IPS-20b (cell line): Measurements from ENCODE around the gene STPG2.
"Not testable (repeated sequence)": the region's sequence is repeated elsewhere in the genome, so short reads cannot be mapped to it uniquely, and the experiment has no call there.

Experiments
- H3K27ac ChIP-seq: one replicate; pipeline ENCODE4 v1.5.1; 2013; ENCODE audit warnings: low read length
- H3K27me3 ChIP-seq: 2 replicates; pipeline ENCODE4 v1.6.1; 2013; ENCODE audit warnings: mild to moderate bottlenecking, low read length, inconsistent platforms; ENCODE audit not compliant: insufficient read depth
- H3K36me3 ChIP-seq: 2 replicates; pipeline ENCODE4 v1.6.1; 2013; ENCODE audit warnings: low read depth, mild to moderate bottlenecking, inconsistent platforms, low read length, moderate library complexity; ENCODE audit not compliant: insufficient read depth
- H3K4me1 ChIP-seq: 2 replicates; pipeline ENCODE4 v1.6.1; 2013; ENCODE audit warnings: mild to moderate bottlenecking, control low read depth, inconsistent platforms, low read length, moderate library complexity; ENCODE audit not compliant: insufficient read depth
- H3K4me3 ChIP-seq: 2 replicates; pipeline ENCODE4 v1.5.1; 2013; ENCODE audit warnings: mild to moderate bottlenecking, low read length, inconsistent platforms
- H3K9ac ChIP-seq: 2 replicates; pipeline ENCODE4 v1.6.1; 2013; ENCODE audit warnings: low read depth, mild to moderate bottlenecking, inconsistent platforms, low read length, moderate library complexity
- H3K9me3 ChIP-seq: 2 replicates; pipeline ENCODE4 v1.6.1; 2013; ENCODE audit warnings: mild to moderate bottlenecking, low read depth, low read length, inconsistent platforms; ENCODE audit not compliant: insufficient read depth

Gene STPG2

DNA sequence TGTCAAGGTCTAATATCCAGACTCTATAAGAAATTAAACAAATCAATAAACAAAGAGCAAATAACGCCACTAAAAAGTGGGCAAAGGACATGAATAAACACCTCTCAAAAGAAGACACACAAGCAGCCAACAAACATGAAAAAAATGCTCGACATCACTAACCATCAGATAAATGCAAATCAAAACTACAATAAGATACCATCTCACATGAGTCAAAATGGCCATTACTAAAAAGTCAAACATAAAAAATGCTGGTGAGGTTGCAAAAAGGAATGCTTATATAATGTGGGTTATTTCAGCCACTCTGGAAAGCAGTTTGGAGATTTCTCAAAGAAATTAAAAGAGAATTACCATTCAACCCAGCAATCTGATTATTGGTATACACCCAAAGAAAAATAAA lies 481.1 kb downstream of the STPG2 start:
- no peaks in the 10 kb centered on the region for H3K36me3 ChIP-seq
- no peak overlapping the region for H3K4me3 ChIP-seq
- H3K4me1 ChIP-seq: no peaks in the 10 kb centered on the region
- H3K9ac ChIP-seq: no peak overlapping the region
- no peak overlapping the region for H3K27ac ChIP-seq
- no peaks in the 10 kb centered on the region for H3K27me3 ChIP-seq
- H3K9me3 ChIP-seq: peaks cover 6% of the 10 kb centered on the region

DNA sequence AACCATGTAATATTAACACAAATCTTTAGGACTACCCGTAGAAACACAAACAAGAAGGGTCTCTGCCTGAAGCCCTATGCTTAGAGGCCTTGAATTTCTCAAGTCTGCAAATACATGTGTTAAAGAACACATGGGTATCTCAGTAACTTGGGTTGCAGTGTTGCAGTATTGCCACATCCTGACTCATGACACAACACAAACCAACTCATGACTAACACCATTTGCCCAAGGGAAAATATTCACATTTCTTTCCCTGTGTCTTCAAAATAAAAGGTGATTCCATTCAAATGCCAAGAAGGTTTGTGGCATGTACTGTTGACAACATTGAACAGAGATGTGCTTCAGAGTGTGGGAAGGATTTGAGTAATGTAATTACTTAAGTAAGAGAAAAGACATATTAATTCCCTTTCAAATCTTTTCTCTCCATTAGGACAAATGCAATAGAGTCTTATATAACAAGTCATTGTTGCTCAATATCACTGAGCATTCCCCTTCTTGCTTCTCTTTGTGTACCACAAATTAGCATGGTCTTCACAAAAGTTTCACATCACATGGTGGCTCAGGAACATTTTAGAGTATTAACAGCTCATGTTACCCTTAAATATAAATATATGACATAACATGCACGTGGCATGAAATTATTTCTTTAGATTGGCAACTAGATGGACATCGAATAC lies 487.1 kb downstream of the STPG2 start:
- Histone ChIP-seq H3K9me3 (no peaks in the 10 kb centered on the region), H3K4me3 (no peak overlapping the region), H3K36me3 (no peaks in the 10 kb centered on the region), H3K27me3 (no peaks in the 10 kb centered on the region), H3K4me1 (no peaks in the 10 kb centered on the region), H3K9ac (no peak overlapping the region), H3K27ac (no peak overlapping the region)

GRCh38 chr4:97653701-97654100 lies 489.6 kb downstream of the STPG2 start:
- Histone ChIP-seq H3K36me3 (no peaks in the 10 kb centered on the region), H3K4me3 (no peak overlapping the region), H3K9ac (no peak overlapping the region)

GRCh38 chr4:97646997-97647396 lies 496.3 kb downstream of the STPG2 start:
- Histone ChIP-seq H3K27me3 (no peaks in the 10 kb centered on the region), H3K4me3 (no peak overlapping the region), H3K4me1 (no peaks in the 10 kb centered on the region), H3K9me3 (no peaks in the 10 kb centered on the region), H3K27ac (no peak overlapping the region), H3K9ac (no peak overlapping the region), H3K36me3 (no peaks in the 10 kb centered on the region)

More at GRCh38 chr4:97653701-97654100, 489.6 kb downstream of the STPG2 start:
- Histone ChIP-seq H3K9me3 (no peaks in the 10 kb centered on the region), H3K27me3 (no peaks in the 10 kb centered on the region), H3K4me1 (no peaks in the 10 kb centered on the region), H3K27ac (no peak overlapping the region)

DNA sequence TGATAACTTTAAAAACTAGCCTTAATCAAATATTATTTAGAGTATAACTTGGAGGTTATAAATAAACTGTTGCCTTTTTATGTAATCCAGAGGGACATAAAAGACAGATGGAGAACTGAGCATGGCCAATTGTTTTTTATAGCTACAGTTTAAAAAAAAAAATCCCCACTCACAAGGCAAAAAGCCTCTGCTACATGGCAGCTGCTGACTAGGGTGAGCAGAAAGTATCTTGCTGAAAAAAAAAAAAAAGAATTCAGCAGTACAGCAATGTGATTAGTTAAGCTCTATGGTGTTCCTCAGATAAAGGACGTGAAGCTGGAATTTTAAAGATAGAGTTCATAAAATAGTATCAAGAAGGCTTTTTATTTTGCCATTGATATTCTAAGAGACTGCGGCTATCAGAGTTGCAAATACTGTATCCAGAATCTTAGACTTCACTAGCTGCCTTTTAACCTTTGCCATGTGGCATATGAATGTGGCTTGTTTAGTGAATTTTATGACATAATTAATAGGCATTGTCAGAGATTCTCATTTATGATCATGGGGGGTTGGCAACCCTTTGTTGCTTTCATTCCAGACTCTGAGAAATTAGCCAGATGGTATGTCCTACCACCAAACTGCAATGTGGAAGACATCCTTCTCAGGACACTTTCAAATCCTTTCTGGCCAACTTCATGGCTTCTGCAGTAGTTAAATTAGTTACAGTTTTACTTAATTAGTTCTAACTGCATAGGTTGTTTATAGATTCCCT lies 498.0 kb downstream of the STPG2 start:
- Histone ChIP-seq H3K9me3 (no peaks in the 10 kb centered on the region), H3K36me3 (no peaks in the 10 kb centered on the region), H3K9ac (no peak overlapping the region), H3K4me3 (no peak overlapping the region), H3K27ac (no peak overlapping the region), H3K27me3 (no peaks in the 10 kb centered on the region), H3K4me1 (no peaks in the 10 kb centered on the region)

GRCh38 chr4:97643179-97643578 lies 500.1 kb downstream of the STPG2 start:
- H3K27ac ChIP-seq: no peak overlapping the region
- no peaks in the 10 kb centered on the region for H3K4me1 ChIP-seq
- no peak overlapping the region for H3K4me3 ChIP-seq
- H3K9ac ChIP-seq: no peak overlapping the region
- H3K9me3 ChIP-seq: no peaks in the 10 kb centered on the region
- H3K36me3 ChIP-seq: no peaks in the 10 kb centered on the region
- H3K27me3 ChIP-seq: no peaks in the 10 kb centered on the region

GRCh38 chr4:97639961-97640360 lies 503.3 kb downstream of the STPG2 start:
- H3K9me3 ChIP-seq: no peaks in the 10 kb centered on the region
- no peaks in the 10 kb centered on the region for H3K27me3 ChIP-seq
- no peak overlapping the region for H3K27ac ChIP-seq
- no peaks in the 10 kb centered on the region for H3K36me3 ChIP-seq
- H3K4me1 ChIP-seq: no peaks in the 10 kb centered on the region
- no peak overlapping the region for H3K4me3 ChIP-seq
- H3K9ac ChIP-seq: no peak overlapping the region

DNA sequence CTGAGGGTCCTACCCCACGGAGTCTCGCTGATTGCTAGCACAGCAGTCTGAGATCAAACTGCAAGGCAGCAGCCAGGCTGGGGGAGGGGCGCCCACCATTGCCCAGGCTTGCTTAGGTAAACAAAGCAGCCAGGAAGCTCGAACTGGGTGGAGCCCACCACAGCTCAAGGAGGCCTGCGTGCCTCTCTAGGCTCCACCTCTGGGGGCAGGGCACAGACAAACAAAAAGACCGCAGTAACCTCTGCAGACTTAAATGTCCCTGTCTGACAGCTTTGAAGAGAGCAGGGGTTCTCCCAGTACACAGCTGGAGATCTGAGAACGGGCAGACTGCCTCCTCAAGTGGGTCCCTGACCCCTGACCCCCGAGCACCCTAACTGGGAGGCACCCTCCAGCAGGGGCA lies 509.4 kb downstream of the STPG2 start:
- not testable (repeated sequence) for H3K27ac ChIP-seq, H3K27me3 ChIP-seq, H3K36me3 ChIP-seq, H3K4me1 ChIP-seq, H3K9ac ChIP-seq, H3K4me3 ChIP-seq, H3K9me3 ChIP-seq

DNA sequence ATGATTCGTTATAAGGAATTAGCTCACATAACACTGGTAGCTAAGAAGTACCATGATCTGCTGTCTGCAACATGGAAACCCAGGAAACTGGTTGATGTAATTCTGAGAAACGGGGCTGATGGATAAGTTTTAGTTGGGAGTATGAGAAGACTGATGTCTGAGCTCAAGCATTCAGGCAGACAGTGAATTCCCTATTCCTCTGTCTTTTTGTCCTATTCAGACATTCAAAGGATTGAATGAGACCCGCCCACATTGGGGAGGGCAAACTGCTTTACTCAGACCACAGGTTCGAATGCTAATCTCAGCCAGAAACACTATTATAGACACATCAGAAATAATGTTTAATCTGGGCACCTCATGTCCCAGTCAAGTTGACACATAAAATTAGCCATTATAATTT lies 515.5 kb downstream of the STPG2 start:
- no peaks in the 10 kb centered on the region for H3K36me3 ChIP-seq

DNA sequence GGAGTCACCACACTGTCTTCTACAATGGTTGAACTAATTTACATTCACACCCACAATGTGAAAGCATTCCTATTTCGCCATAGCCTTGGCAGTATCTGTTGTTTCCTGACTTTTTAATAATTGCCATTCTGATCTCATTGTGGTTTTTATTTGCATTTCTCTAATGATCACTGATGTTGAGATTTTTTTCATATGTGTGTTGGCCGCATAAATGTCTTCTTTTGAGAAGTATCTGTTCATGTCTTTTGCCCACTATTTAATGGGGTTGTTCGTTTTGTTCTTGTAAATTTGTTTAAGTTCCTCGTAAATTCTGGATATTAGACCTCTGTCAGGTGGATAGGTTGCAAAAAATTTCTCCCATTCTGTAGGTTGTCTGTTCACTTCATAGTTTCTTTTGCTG lies 519.1 kb downstream of the STPG2 start:
- no peaks in the 10 kb centered on the region for H3K9me3 ChIP-seq
- H3K4me1 ChIP-seq: no peaks in the 10 kb centered on the region
- H3K27ac ChIP-seq: no peak overlapping the region
- H3K9ac ChIP-seq: no peak overlapping the region
- H3K36me3 ChIP-seq: no peaks in the 10 kb centered on the region
- H3K27me3 ChIP-seq: no peaks in the 10 kb centered on the region
- no peak overlapping the region for H3K4me3 ChIP-seq

More for the DNA sequence above, 515.5 kb downstream of the STPG2 start:
- H3K9ac ChIP-seq: no peak overlapping the region
- no peaks in the 10 kb centered on the region for H3K27me3 ChIP-seq
- H3K27ac ChIP-seq: no peak overlapping the region
- no peaks in the 10 kb centered on the region for H3K9me3 ChIP-seq
- H3K4me1 ChIP-seq: no peaks in the 10 kb centered on the region
- no peak overlapping the region for H3K4me3 ChIP-seq

DNA sequence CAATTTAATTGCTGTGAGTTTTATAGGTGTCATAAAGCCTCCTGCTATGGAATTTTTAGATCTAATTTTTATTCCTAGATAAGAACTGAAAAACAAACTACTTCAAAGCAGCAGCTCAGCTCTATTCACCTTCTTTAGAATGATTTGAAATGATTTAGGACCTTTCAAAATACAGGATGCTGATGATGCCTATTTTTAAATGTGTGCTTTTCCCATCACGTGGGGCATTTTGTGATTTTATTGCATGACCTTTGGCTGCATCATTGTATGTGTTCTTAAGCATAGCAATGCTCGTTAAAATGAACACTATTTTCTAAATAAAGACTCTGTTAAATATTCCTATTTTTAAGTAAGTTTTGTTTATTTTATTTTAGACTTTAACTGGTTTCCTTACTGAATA lies 537.3 kb downstream of the STPG2 start:
- Histone ChIP-seq H3K27ac (no peak overlapping the region), H3K9me3 (no peaks in the 10 kb centered on the region), H3K4me3 (no peak overlapping the region), H3K27me3 (no peaks in the 10 kb centered on the region), H3K9ac (no peak overlapping the region), H3K4me1 (no peaks in the 10 kb centered on the region), H3K36me3 (no peaks in the 10 kb centered on the region)

GRCh38 chr4:97593248-97593647 lies 550.0 kb downstream of the STPG2 start:
- Histone ChIP-seq H3K36me3 (no peaks in the 10 kb centered on the region), H3K27ac (no peak overlapping the region), H3K27me3 (no peaks in the 10 kb centered on the region), H3K4me1 (no peaks in the 10 kb centered on the region; the same call in 1 of the 2 replicates), H3K9ac (no peak overlapping the region), H3K9me3 (no peaks in the 10 kb centered on the region), H3K4me3 (no peak overlapping the region)
